CD8-positive, alpha-beta memory T cell (primary cell): ENCODE data around the gene CNPPD1. TPM values are rescaled to one million over a fixed set of nuclear protein-coding genes. Genes with fewer than 3 reads are reported as not detected.
A peak's percentile ranks its signal among the peaks of the same experiment; 100 is the strongest.
"Not testable (repeated sequence)": the region's sequence is repeated elsewhere in the genome, so short reads cannot be mapped to it uniquely, and the experiment has no call there.

Source experiments
- CTCF ChIA-PET: fragments of 350-600 bp; sonication (Branson Sonifier 250); formaldehyde crosslinking; loops from one replicate; lab custom pipeline; 2021; ENCODE audit warnings: antibody characterized with exemption; lab: Charles Lee
- POLR2A ChIA-PET: fragments of 350-600 bp; sonication (Branson Sonifier 250); formaldehyde crosslinking; loops from one replicate; lab custom pipeline; 2021; ENCODE audit warnings: antibody characterized with exemption; lab: Charles Lee
- DNase-seq, 5 donors: peaks; one replicate each; pipeline versions ENCODE4 v3.0.0 to v3.0.0-alpha.2; 2020 to 2022; ENCODE audit warnings: mixed read lengths in 1 of 5
- H3K27ac ChIP-seq: one replicate; pipeline ENCODE4 v1.7.0; 2013; ENCODE audit warnings: low read depth, mild to moderate bottlenecking, low read length, moderate library complexity
- H3K27me3 ChIP-seq: 2 replicates; pipeline ENCODE4 v1.7.0; 2013; ENCODE audit warnings: low read length, mild to moderate bottlenecking; ENCODE audit not compliant: insufficient read depth, poor library complexity, severe bottlenecking
- H3K36me3 ChIP-seq: 2 replicates; pipeline ENCODE4 v1.7.0; 2013; ENCODE audit warnings: mild to moderate bottlenecking, low read length, moderate library complexity; ENCODE audit not compliant: insufficient read depth
- H3K4me1 ChIP-seq: 2 replicates; pipeline ENCODE4 v1.7.0; 2013; ENCODE audit warnings: mild to moderate bottlenecking, low read length, moderate library complexity; ENCODE audit not compliant: insufficient read depth
- H3K4me3 ChIP-seq: 2 replicates; pipeline ENCODE4 v1.7.0; 2013; ENCODE audit warnings: mild to moderate bottlenecking, low read length
- H3K9me3 ChIP-seq: 2 replicates; pipeline ENCODE4 v1.7.0; 2013; ENCODE audit warnings: mild to moderate bottlenecking, low read length
- H3K27ac Mint-ChIP-seq, 8 donors: one replicate each; pipeline ENCODE4 v1.8.0; 2020 to 2021; ENCODE audit warnings: mixed read lengths in 8 of 8, mild to moderate bottlenecking in 6 of 8, inconsistent platforms in 3 of 8, moderate library complexity in 3 of 8
- H3K27me3 Mint-ChIP-seq, 2 donors: one replicate each; pipeline ENCODE4 v1.8.0; 2020 to 2021; ENCODE audit warnings: mixed read lengths in 2 of 2, mild to moderate bottlenecking in 1 of 2, moderate library complexity in 1 of 2
- H3K36me3 Mint-ChIP-seq, 3 donors: one replicate each; pipeline ENCODE4 v1.8.0; 2020 to 2021; ENCODE audit warnings: mixed read lengths in 3 of 3, inconsistent platforms in 1 of 3, mild to moderate bottlenecking in 1 of 3
- H3K4me1 Mint-ChIP-seq, 3 donors: one replicate each; pipeline ENCODE4 v1.8.0; 2020 to 2021; ENCODE audit warnings: mixed read lengths in 3 of 3, inconsistent platforms in 1 of 3, mild to moderate bottlenecking in 1 of 3
- H3K4me3 Mint-ChIP-seq, 7 donors: one replicate each; pipeline ENCODE4 v1.8.0; 2020 to 2021; ENCODE audit warnings: mixed read lengths in 7 of 7, mild to moderate bottlenecking in 6 of 7, moderate library complexity in 4 of 7, inconsistent platforms in 2 of 7
- H3K9me3 Mint-ChIP-seq, 5 donors: one replicate each; pipeline ENCODE4 v1.8.0; 2020 to 2022; ENCODE audit warnings: mixed read lengths in 5 of 5, mild to moderate bottlenecking in 3 of 5, moderate library complexity in 2 of 5, inconsistent platforms in 1 of 5
- polyA plus RNA-seq: library from polyadenylated mRNA; unstranded; fragments of 300-500 nt; fragmentation: Illumina TruSeq; gene quantifications from one replicate; pipeline ENCODE4 v1.2.3, GENCODE V29; 2021
- total RNA-seq, 2 experiments: library from RNA; stranded (reverse); gene quantifications; one replicate each; pipeline ENCODE4 v1.2.3, GENCODE V29; 2021

Gene CNPPD1
- total and polyA plus RNA-seq, 3 experiments from 2014 or later: 66.2 to 74.3 (median 67.0) TPM

- not testable (repeated sequence) for H3K4me1 ChIP-seq, H3K36me3 Mint-ChIP-seq, H3K9me3 ChIP-seq, H3K27me3 Mint-ChIP-seq, H3K27me3 ChIP-seq, H3K27ac ChIP-seq, H3K9me3 Mint-ChIP-seq, H3K36me3 ChIP-seq
- peak overlapping the region; percentile 82 to 97 (median 94) for H3K27ac Mint-ChIP-seq
- CTCF ChIA-PET: interaction anchor here (0.8 to 4.4 kb wide), 11 partner anchors 9 to 94 kb away, joined by 3 to 17 read pairs (median 5); partner anchors contain the start of genes CNPPD1, GLB1L and STK16
- POLR2A ChIA-PET: interaction anchor here (0.5 to 2.1 kb wide), 6 partner anchors 8 to 78 kb away, joined by 3 to 20 read pairs (median 4); partner anchors contain the start of genes CNPPD1 and DNAJB2
- peaks cover 19 to 24% (median 19%) of the 10 kb centered on the region in 3 donors for H3K4me1 Mint-ChIP-seq
- H3K4me3 ChIP-seq: peak overlapping the region; percentile 22
- peak in 4 of 5 donors; percentile 35 to 65 (median 60) for DNase-seq
- H3K4me3 Mint-ChIP-seq: peak overlapping the region; percentile 79 to 94 (median 90)
Observed at GRCh38 chr2:219200502-219201326, 24.0 kb upstream of the CNPPD1 start.

GRCh38 chr2:219199470-219200211, 22.9 kb upstream of the CNPPD1 start:
- Mint-ChIP-seq H3K9me3 (peaks cover 0 to 5% (median 0%) of the 10 kb centered on the region in 5 donors), H3K36me3 (no peaks in the 10 kb centered on the region), H3K27me3 (no peaks in the 10 kb centered on the region), H3K4me1 (peaks cover 18 to 24% (median 19%) of the 10 kb centered on the region in 3 donors), H3K4me3 (peak overlapping the region in 6 of 7 donors; percentile 12 to 90 (median 34)), H3K27ac (peak overlapping the region in 5 of 8 donors; percentile 2 to 61 (median 44))
- ChIA-PET CTCF (interaction anchor here (1.1 to 4.4 kb wide), 6 partner anchors 10 to 95 kb away, joined by 3 to 17 read pairs (median 8); no protein-coding TSS in a partner anchor), POLR2A (interaction anchor here (0.6 to 2.1 kb wide), 5 partner anchors 17 to 188 kb away, joined by 3 to 20 read pairs (median 5); partner anchors contain the start of genes CNPPD1, DNAJB2 and DNPEP)
- peaks cover 8% of the 10 kb centered on the region for H3K4me1 ChIP-seq
- H3K36me3 ChIP-seq: no peaks in the 10 kb centered on the region
- no peaks in the 10 kb centered on the region for H3K9me3 ChIP-seq
- no peak overlapping the region for H3K27ac ChIP-seq
- no peaks in the 10 kb centered on the region for H3K27me3 ChIP-seq
- no peak overlapping the region for H3K4me3 ChIP-seq
- no peak for DNase-seq

GRCh38 chr2:219198974-219199373, 22.2 kb upstream of the CNPPD1 start:
- Mint-ChIP-seq H3K27me3 (no peaks in the 10 kb centered on the region), H3K27ac (peak overlapping the region in 2 of 8 donors; percentile 5 to 50), H3K9me3 (peaks cover 0 to 5% (median 0%) of the 10 kb centered on the region in 5 donors), H3K4me1 (peaks cover 18 to 24% (median 19%) of the 10 kb centered on the region in 3 donors), H3K36me3 (no peaks in the 10 kb centered on the region), H3K4me3 (peak overlapping the region in 1 of 7 donors; percentile 12)
- Histone ChIP-seq H3K4me1 (peaks cover 8% of the 10 kb centered on the region), H3K36me3 (no peaks in the 10 kb centered on the region), H3K27ac (no peak overlapping the region), H3K27me3 (no peaks in the 10 kb centered on the region), H3K9me3 (no peaks in the 10 kb centered on the region), H3K4me3 (no peak overlapping the region)
- DNase-seq: no peak
- ChIA-PET CTCF (interaction anchor here (1.1 to 4.4 kb wide), 4 partner anchors 9 to 17 kb away, joined by 3 to 17 read pairs (median 8); no protein-coding TSS in a partner anchor), POLR2A (interaction anchor here (0.6 kb wide), 2 partner anchors 60 to 189 kb away, joined by 3 to 5 read pairs; partner anchors contain the start of gene DNPEP)

- Histone ChIP-seq H3K4me3 (no peak overlapping the region), H3K36me3 (no peaks in the 10 kb centered on the region), H3K4me1 (peaks cover 8% of the 10 kb centered on the region), H3K9me3 (no peaks in the 10 kb centered on the region), H3K27me3 (no peaks in the 10 kb centered on the region), H3K27ac (no peak overlapping the region)
- Mint-ChIP-seq H3K9me3 (peaks cover 0 to 5% (median 0%) of the 10 kb centered on the region in 5 donors), H3K36me3 (no peaks in the 10 kb centered on the region), H3K27me3 (no peaks in the 10 kb centered on the region), H3K4me1 (peaks cover 18 to 24% (median 19%) of the 10 kb centered on the region in 3 donors), H3K4me3 (no peak overlapping the region), H3K27ac (no peak overlapping the region)
- DNase-seq: no peak
- ChIA-PET CTCF (interaction anchor here (0.9 to 4.4 kb wide), 4 partner anchors 16 to 98 kb away, joined by 3 to 17 read pairs (median 4); no protein-coding TSS in a partner anchor), POLR2A (interaction anchor here (0.8 kb wide), 1 partner anchor 9 kb away, joined by 4 read pairs; the partner anchor contains the start of gene ZFAND2B)
Observed at GRCh38 chr2:219197388-219197787, 20.7 kb upstream of the CNPPD1 start.

GRCh38 chr2:219186754-219187456, 10.2 kb upstream of the CNPPD1 start:
- Mint-ChIP-seq H3K36me3 (peaks cover 0 to 42% (median 3%) of the 10 kb centered on the region in 3 donors), H3K27me3 (no peaks in the 10 kb centered on the region), H3K4me1 (peaks cover 11 to 17% (median 15%) of the 10 kb centered on the region in 3 donors), H3K4me3 (no peak overlapping the region), H3K9me3 (no peaks in the 10 kb centered on the region), H3K27ac (peak overlapping the region in 7 of 8 donors; percentile 4 to 79 (median 56))
- Histone ChIP-seq H3K4me1 (peaks cover 5% of the 10 kb centered on the region), H3K4me3 (no peak overlapping the region), H3K9me3 (no peaks in the 10 kb centered on the region), H3K27ac (no peak overlapping the region), H3K36me3 (peaks cover 21% of the 10 kb centered on the region), H3K27me3 (no peaks in the 10 kb centered on the region)
- ChIA-PET POLR2A (interaction anchor here (0.6 kb wide), 1 partner anchor 98 kb away, joined by 3 read pairs; no protein-coding TSS in a partner anchor), CTCF (interaction anchor here (1.4 kb wide), 1 partner anchor 8 kb away, joined by 3 read pairs; no protein-coding TSS in a partner anchor)
- no peak for DNase-seq

- Histone ChIP-seq H3K27ac (no peak overlapping the region), H3K4me3 (no peak overlapping the region), H3K27me3 (no peaks in the 10 kb centered on the region), H3K4me1 (peaks cover 23% of the 10 kb centered on the region), H3K36me3 (peaks cover 42% of the 10 kb centered on the region), H3K9me3 (no peaks in the 10 kb centered on the region)
- ChIA-PET POLR2A (no interaction called here), CTCF (interaction anchor here (1.8 to 3.4 kb wide), 3 partner anchors 16 to 27 kb away, joined by 6 to 11 read pairs (median 10); partner anchors contain the start of gene NHEJ1)
- H3K27me3 Mint-ChIP-seq: no peaks in the 10 kb centered on the region
- peak overlapping the region in 1 of 7 donors; percentile 68 for H3K4me3 Mint-ChIP-seq
- peaks cover 32 to 45% (median 42%) of the 10 kb centered on the region in 3 donors for H3K4me1 Mint-ChIP-seq
- peak overlapping the region in 3 of 8 donors; percentile 37 to 73 (median 66) for H3K27ac Mint-ChIP-seq
- DNase-seq: no peak
- peaks cover 0 to 69% (median 3%) of the 10 kb centered on the region in 3 donors for H3K36me3 Mint-ChIP-seq
- H3K9me3 Mint-ChIP-seq: no peaks in the 10 kb centered on the region
Observed at GRCh38 chr2:219184121-219184520, 7.4 kb upstream of the CNPPD1 start.
